Neural cell (in vitro differentiated cells): ENCODE results near the gene IL18BP.

ENCODE experiments used
- CTCF ChIP-seq: fragments of 450-650 bp; IDR thresholded peaks from 2 replicates; pipeline ENCODE4 v1.5.1; 2014; ENCODE audit warnings: antibody characterized with exemption, mild to moderate bottlenecking, moderate library complexity; ENCODE audit not compliant: poor library complexity, severe bottlenecking
- SMC3 ChIP-seq: fragments of 450-650 bp; conservative IDR thresholded peaks from 2 replicates; pipeline ENCODE4 v1.6.1; 2014; ENCODE audit warnings: antibody characterized with exemption, mild to moderate bottlenecking, moderate library complexity; ENCODE audit not compliant: poor library complexity

- no peak for TF ChIP-seq CTCF
- no peak for TF ChIP-seq SMC3
These were observed 13.5 kb downstream of the IL18BP start for GRCh38 chr11:72012091-72012630.
